Peyer's patch (tissue), 4 donors: ENCODE measurements around the gene CFAP126.

Experiments
- CTCF ChIP-seq, 6 experiments: fragments of 450-650 bp in 4 of 6; fragments of 200-600 bp in 2 of 6; sonication (generic) in 1 of 6; IDR thresholded peaks; one replicate each; pipeline ENCODE4 v1.5.1; 2017 to 2019; ENCODE audit warnings: antibody characterized with exemption in 6 of 6, mild to moderate bottlenecking in 3 of 6, moderate library complexity in 1 of 6
- POLR2A ChIP-seq, 2 donors: fragments of 450-650 bp; IDR thresholded peaks; one replicate each; pipeline ENCODE4 v1.5.1; 2017; ENCODE audit warnings: antibody characterized with exemption in 2 of 2, mild to moderate bottlenecking in 2 of 2, moderate library complexity in 2 of 2

- TF ChIP-seq POLR2A (IDR thresholded peaks at IDR 0.05) (no peak), CTCF (IDR thresholded peaks at IDR 0.05) (no peak)
Observed at GRCh38 chr1:161391611-161392010, 23.9 kb upstream of the CFAP126 start.
